HG02759 (cell line): ENCODE measurements around the gene RALGPS1.

Source experiments
- ATAC-seq: cut with Tn5 transposase; IDR thresholded peaks from one replicate; pipeline ENCODE4 v1.9.1; 2021; ENCODE audit warnings: mild to moderate bottlenecking, moderate library complexity; ENCODE audit not compliant: unreplicated experiment

RALGPS1 gene

DNA sequence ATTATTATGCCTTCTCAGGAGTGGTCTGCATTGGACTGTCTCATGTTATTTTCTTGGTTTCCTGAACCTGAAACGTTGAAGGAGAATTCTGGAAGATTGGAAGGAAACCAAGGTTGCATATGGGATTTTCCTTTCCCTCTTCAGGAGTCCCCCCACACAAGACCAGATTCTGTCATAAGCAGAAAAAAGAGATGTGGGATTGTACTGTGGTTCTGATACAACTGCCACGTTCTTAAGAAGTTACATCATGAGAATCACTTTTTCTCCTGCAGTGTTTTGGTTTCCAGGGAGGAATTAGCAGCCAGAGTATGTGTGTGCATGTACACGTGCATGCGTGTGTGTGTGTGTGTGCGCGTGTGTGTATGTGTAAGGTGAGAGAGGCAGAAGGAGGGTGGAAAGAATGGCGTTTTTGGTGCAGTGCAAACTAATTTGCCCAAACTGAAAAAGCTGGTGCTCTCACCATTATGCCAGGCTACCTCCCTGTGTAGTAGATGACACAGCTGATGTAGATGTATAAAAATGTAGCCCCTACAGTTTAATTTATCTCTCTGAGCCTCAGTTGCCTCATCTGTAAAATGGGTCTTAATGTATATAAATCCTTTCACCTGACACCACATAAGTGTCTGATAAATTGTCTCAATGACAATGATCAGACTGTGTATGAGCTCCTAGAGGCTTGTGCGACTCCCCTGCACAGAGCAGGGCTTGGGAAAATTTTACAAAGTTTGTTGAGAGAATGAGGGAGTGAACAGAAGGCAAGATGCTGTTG, 38.6 kb downstream of the RALGPS1 start:
- no peak for ATAC-seq

DNA sequence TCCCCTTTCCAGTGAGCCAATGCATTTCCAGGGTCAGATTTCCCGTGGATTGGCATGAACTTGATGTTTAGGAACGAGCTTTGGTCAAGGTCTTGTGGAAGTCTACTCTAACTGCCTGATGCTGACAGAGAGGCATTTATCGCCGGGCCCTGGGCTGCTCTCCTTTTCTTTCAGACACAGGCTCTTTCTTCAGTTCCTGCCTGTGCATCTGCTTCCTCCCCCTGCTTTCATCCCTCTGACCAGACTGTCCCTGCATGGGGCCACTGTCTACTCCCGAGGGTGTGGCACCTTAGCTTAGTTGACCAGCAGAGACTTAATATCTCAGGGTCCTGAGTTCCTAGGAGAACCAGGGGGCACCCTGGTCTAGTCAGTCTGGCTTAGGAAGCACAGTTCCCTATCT, 41.2 kb downstream of the RALGPS1 start:
- ATAC-seq = no peak

DNA sequence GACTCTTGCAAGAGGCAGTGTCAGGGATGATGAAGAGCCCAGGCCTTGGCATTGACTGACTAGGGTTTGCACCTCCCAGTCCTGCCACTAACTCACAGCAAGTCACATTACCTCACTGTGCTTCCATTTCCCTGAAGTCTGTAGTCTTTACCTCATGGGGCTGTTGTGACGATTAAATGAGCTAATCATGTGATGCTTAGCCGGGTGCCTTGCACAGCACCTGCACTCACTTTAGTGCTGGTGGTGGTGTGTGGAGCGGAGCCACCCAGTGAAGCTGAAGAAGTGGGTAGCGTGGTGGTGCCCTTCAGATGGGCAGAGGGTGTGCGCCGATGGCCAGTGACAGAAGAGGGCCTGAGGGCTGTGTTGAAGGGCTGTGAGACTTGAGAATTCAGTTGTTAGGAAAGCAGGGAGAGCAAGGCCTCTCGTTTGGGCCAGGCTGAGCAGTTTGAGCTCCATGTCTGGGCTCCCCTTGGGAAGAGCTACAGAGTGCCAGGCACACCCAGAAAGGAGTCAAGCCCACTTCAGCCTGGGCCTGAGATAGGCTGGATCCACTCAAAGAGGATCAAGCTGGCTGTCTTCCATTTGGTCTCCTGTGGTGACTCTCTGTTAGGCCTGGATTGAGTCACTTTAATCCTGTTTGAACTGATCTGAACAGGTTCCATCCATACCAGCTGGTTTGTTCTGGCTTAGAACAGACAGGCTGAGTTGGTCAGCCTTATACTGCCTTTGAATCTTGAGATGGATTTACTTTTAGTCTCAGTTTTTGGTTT, 42.5 kb downstream of the RALGPS1 start:
- ATAC-seq = no peak

DNA sequence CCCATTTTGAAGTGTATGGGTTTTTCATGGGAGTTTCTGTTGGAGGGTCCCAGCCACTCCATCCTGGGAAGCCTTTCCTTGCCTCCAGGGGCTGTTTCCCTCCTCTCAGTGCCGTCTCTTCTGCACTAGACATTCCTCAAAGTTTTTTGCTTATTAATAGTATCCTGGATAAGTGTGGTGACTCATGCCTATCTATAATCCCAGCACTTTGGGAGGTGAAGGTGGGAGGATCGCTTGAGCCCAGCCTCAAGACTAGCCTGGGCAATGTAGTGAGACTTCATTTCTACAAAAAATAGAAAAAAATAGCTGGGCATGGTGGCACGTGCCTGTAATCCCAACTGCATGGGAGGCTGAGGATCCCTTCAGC, 43.1 kb downstream of the RALGPS1 start:
- no peak for ATAC-seq

DNA sequence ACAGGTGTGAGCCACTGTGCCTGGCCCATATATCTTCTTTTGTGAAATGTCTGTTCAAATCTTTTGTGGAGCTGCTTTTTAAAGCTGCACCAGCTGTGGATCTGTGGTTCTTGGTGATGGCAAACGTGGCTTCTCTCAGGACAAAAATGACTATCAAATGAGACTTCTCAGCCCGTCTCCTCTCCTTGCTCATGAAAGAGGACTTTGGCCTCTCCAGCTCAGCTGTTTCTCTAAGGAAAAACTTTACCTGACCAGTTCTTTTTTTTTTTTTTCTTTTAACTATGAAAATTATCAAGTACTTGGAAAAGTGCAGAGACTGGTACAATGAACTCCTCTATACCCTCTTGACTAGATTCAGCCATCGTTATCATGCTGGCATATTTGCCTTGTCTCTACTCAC, 44.8 kb downstream of the RALGPS1 start:
- ATAC-seq = no peak

DNA sequence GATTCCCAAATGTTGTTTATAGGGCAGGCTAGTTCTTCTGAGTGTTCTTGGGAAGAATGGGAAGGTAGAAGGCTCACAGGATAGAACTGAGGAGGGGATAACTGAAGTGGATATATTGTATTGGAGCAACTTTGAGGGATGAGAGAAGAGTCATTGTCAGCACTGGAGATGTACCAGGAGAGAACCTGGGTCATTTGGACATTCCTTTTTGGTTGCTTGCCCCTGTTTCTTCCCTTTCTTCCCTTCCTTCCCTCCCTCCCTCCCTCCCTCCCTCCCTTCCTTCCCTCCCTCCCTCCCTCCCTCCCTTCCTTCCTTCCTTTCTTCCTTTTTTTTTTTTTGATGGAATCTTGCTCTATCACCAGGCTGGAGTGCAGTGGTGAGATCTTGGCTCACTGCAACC, 45.3 kb downstream of the RALGPS1 start:
- no peak for ATAC-seq

DNA sequence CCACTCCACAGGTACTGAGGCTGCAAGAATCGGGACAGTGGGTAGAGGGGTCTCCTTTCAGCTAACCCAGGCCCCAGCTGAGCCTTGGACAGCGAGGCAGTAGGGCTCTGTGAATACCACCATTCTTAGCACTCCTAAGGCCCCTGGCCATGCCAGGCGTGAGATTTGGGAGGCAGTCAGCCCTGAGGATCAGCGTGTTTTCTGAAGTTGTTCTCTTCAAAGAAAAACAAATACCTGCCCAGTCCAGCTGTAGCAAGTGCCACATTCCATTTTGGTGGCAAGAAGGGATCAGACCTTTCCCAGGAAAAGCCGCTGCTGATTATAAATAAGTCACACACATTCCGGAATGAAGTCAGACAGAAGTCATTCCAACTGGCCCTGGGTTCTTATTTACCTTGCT, 47.8 kb downstream of the RALGPS1 start:
- no peak for ATAC-seq

DNA sequence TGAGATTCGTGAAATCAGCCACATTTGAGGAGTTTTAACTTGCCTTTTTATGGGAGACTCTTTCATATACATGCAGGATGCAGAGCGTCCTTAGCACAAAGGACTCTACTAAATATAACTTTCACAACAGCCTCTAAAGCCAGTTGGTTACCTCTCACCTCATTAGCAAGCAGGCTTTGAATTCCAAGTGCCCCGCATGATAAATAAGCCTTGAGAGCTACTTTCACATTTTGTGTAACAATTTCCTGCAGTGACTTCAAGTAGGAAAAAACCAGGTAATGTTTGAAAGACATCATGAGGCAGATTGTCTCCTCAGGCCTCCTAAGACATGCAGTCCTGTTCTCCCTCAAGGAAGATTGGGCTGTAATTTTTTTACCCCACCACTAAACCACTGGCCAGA, 50.5 kb downstream of the RALGPS1 start:
- no peak for ATAC-seq

DNA sequence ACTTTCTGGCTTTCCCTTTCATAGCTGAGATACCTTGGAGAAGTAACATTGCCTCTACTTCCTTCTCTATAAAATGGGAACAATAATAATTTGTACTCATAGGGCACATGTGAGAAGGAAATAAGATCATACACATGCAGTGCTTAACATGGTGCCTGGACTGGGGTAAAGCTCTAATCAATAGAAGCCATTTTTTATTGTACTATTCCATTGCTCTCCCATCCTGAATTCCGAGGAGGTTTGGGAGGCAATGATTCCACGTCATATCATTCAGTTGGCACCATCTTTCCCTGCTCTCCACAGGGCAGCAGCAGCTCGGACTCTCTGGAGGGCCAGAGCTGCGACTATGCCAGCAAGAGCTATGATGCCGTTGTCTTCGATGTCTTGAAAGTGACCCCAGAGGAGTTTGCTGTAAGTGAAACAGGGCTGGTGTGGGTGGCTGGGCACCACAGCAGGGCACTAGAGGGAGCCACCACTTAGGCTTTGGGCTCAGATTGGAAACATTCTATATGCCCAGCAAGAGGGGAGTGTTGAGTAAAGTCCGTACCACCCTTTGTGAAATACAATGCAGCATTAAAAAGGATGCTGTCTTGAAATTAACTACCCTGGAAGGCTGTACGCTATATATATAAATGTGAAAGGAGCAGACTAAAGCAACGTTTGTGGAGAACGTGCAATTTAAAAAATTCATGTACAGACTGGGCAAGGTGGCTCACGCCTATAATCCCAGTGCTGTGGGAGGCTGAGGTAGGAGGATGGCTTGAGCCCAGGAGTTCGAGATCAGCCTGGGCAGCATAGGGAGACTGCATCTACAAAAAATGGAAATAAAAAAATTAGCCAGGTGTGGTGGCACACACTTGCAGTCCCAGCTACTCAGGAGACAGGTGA, 51.2 kb downstream of the RALGPS1 start:
- ATAC-seq = no peak

DNA sequence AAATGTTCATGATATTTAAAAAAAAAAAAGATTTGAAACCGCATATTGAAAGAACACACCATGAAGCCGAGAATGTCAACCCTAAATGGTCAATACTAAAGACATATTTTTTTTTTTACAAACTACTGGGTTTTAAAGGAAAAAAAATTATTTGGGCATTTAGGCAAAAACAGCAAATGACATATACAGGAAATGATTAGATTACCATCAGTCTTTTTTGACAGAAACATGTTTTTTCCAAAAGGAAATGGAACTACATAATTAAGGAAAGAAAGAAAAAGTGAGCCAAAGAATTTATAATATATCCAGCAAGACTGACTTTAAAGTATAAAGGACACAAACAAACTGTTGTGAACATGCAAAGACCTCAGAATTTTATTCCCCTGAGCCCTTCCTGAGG, 56.7 kb downstream of the RALGPS1 start:
- ATAC-seq = no peak

DNA sequence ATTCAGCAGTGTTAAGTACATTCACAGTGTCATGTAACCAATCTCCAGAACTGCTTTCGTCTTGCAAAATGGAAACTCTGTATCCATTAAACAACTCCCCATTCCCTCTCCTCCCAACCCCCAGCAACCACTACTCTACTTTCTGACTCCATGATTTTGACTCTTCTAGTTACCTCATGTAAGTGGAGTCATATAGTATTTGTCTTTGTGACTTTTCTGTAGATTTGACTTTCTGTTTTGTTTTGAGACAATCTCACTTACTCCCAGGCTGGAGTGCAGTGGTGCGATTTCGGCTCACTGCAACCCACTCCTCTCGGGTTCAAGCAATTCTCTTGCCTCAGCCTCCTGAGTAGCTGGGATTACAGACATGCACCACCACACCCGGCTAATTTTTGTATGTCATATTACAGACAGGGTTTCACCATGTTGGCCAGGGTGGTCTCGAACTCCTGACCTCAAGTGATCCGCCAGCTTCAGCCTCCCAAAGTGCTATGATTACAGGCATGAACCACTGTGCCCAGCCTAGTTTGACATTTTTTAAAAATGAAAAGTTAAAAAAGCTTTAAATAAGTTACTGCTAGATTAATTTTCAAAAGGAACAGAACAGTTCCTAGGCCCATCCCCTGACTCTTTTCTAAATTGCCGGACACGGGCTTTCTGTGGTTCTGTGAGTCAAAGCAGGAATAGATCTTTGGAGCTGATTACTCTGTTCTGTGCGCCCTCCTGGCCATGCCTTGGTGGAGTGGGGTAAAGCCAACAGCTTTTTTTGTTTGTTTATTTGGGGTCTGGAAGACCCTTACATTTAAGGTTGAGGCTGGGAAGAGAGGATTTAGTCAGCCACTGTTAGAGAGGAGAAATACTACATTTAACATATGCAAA, 59.3 kb downstream of the RALGPS1 start:
- ATAC-seq = no peak

DNA sequence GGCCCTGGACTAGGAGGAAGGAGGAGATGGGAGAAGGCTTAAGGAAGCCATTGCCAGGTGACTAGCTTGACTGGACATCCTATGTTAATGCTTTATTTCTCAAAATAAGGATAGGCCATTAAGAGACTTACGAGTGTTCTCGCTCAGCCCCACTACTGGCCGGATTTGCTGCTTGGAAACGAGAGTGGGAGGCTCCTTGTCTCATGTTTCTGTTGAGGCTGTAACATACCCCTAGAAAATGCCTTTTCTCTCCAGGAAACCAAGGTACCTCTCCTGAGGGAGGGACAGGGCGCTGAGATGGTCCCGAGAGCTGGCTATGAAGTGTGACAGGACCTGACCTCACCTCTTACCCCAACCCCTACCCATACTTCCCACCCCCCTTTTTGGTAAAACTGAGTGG, 60.0 kb downstream of the RALGPS1 start:
- ATAC-seq = no peak

DNA sequence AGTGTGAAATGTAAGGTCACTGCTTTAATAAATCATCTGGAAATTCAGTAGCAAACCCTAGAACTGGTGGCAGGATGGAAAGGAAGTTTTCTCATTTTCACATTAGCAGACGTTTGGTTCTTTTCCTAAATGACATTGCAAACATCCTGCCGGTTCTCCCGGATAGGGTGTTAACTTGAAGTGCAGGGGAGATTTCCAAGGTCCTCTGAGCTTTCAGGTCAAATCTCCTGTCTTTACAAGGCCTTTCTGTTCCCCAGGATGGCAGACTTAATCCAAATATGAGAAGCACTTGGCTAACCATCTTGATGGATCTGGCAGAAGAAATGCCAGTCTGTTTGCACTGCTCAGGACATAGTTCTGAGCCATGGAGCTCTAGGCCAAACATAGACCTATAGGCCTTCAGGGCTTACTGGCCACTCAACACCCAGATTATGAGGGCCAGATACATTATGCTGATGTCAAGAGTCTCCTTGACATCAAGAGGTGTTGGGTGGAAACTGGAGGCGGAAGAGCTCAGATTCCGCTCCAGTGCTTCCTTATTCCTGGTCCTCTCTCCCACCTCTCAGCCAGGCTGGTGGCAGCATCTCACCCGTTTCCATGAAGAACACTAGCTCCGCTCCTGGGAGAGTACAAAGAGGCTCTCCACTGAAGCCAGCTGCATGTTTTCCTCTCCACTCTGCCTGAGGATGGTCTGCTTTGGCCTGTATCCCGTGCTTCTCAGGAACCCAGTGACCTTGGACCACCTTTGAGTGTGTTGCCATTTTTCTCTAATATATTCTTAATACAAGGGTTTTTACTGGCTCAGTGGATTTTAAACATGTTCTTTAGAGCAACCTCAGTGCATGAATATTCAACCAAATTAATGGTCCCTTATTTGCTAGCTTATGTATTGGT, 61.0 kb downstream of the RALGPS1 start:
- no peak for ATAC-seq

DNA sequence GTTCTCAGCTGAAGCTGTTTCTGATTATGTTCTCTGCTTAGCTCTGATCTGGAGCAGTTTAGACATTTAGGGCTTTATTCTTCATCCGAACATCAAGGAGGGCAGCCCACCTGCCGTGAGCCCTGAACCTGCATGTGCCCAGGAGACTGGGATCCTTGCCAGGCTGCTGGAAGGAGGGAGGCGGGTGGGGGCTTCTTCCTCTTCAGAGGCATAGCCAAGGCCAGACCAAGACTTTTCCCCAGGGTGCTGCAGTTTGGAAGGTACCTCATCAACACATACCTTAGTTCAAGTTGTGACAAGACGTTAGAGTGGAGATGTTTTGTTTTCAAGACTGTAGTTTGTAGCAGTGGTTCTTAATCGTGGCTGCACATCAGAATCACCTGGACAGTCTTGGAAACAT, 64.9 kb downstream of the RALGPS1 start:
- no peak for ATAC-seq

DNA sequence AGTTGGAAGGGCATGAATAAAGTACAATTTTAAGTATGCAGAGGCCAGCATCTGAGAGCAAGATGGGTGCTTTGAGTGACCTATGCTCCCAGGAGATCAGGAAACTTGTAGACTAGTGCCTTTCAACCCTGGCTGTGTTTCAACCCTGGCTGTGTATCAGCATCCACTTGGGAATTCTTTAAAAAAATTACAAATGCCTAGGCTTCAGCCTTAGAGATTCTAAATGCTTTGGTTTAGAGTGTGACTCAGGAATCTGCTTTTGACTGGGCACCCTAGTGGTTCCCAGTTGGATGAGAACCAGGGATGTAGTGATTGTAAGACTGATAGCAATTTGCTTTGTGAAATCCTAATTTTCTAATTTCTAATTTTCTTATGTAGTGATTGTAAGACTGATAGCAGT, 65.6 kb downstream of the RALGPS1 start:
- no peak for ATAC-seq

DNA sequence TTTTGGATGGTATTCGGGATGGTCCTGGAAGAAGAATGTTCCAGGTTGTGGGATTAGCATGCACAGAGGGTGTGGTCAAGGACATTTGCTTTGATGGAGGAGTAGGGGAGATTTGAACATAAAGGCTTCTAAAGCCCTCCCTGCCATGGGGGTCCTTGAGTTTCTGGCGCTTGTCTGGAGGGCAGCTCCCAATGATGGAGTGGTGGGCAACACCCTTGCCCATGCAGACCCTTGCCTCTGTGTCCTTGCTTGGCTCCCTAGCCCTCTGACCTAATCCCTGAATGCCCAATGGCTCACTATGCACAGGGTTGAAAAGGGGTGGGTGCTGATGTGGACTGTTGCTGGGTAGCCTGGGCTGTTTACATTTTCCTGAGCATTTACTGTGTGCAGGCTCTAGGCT, 66.6 kb downstream of the RALGPS1 start:
- no peak for ATAC-seq

DNA sequence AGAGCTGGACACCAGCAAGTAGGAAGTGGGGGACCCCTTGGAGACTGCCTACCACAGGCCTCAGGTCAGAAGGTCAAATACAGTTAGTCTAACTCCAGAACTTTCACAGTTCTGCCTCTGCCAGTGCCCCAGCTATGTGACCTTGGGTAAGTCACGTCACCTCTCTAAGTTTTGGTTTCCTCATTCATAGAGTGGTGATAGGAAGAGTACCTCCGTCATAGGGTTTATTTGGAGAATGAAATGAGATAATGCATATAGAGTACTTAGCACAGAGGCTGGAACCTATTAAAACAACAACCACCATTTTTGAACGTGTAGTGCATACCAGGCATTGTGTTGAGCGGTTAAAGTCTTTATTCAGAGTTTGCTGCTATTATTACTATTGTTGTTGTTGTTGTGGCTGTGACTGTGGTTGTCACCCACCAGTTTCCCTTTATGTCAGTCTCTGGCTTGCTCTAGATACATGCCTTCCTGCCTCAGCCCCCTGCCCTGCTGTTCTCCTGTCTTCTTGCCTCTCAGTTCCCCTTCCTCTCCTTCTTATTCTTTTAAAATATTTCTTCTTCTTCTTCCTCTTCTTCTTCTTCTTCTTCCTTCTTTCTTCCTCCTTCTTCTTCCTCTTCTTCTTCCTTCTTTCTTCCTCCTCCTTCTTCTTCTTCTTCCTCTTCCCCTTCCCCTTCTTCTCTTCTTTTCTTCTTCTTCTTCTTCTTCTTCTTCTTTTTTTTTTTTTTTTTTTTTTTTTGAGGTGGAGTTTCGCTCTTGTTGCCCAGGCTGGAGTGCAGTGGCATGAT, 67.8 kb downstream of the RALGPS1 start:
- no peak for ATAC-seq

DNA sequence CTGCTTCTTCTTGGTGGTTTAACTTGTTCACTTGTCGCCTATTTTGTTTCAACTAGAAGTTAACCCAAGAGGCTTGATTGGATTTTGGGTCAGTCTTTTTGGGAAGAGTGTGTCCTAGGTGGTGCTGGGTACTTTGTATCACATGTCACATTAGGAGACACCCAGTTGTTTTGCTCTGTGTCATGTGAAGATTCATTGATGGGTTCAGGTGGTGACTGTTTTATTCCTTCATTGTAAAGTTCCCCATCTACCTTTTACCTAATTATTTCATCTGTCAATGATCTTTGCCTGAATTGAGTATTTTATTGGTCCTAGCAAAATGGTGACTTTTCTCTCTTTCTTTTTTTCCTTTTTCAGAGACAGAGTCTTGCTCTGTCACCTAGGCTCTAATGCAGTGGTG, 69.2 kb downstream of the RALGPS1 start:
- no peak for ATAC-seq

DNA sequence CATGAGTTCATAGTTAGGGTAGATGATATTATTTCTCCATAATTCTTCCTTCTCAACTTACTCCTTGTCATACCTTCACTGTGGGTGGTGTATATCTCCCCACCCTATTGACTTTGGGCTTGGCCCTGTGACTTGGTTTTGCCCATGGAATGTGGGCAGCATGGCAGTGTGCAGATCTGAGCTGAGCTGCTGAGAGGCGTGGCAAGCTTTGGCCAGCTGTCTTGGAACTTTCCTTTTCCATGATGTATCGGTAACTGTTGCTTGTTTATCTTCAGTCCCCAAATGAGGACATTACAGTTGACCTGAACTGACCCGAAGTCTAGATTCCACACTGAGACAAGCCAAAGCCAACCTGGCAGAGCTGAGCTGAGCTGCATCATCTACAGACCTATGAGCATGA, 70.4 kb downstream of the RALGPS1 start:
- ATAC-seq = no peak
